Activated CD4-positive, alpha-beta T cell treated with anti-CD3 and anti-CD28 coated beads, Interleukin-2, amount 50 U/mL, for 24 hours (primary cell): Measurements from ENCODE around the gene OBP2B.

Experiments used
- DNase-seq, 2 donors: peaks; one replicate each; pipeline ENCODE4 v3.0.0-alpha.2; 2020; ENCODE audit warnings: low read depth in 1 of 2, low spot score in 1 of 2

OBP2B gene

DNA sequence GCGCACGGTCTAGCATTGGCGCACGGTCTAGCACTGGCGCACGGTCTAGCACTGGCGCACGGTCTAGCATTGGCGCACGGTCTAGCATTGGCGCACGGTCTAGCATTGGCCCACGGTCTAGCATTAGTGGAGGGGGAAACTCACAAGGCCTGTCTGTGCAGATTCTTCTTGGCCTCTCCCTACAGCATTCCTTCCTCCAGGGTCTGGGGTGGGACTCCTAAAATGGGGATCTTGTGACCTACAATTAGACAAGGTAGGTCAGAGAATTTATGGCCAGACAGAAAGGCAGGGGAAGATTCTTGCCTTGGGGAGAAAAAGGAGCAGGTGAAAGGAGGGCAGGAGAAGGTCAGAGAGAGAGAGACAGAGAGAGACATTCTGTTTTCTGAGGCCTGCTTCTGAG is 39.9 kb downstream of the OBP2B start:
- DNase-seq = no peak

DNA sequence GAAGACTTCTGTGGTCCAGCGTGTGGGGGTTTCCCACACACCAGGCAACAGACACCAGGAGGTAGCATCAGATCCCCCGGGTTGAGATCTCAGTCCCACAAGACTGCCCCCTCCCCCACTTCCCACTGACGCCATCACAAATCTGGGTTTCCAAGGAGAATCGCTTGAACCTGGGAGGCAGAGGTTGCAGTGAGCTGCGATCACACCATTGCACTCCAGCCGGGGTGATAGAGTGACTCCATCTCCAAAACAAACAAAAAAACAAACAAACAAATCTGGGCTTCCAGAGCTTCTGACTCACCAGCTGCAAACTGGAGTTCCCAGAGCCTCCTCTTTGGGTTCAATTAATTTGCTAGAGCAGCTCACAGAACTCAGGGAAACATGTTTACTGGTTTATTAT is 40.6 kb downstream of the OBP2B start:
- no peak for DNase-seq

DNA sequence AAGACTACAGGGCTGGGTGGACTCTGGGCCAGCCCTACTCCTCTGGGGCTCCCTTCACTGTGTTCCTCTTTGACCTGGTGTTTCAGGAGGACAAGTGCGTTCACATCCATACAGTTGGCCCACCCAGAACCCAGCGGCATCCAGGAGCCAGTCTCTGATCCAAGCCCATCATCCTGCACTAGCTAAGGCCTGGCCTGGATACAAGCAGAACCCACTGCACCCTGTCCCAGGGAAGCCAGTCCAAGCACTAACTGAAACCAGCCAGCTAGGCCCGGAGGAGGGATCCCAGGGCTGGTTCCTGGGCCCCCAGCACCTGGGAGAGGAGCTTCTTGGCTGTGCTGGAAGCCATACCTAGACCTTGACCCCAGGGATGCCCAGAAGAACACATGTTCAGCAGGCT is 41.3 kb downstream of the OBP2B start:
- no peak for DNase-seq

DNA sequence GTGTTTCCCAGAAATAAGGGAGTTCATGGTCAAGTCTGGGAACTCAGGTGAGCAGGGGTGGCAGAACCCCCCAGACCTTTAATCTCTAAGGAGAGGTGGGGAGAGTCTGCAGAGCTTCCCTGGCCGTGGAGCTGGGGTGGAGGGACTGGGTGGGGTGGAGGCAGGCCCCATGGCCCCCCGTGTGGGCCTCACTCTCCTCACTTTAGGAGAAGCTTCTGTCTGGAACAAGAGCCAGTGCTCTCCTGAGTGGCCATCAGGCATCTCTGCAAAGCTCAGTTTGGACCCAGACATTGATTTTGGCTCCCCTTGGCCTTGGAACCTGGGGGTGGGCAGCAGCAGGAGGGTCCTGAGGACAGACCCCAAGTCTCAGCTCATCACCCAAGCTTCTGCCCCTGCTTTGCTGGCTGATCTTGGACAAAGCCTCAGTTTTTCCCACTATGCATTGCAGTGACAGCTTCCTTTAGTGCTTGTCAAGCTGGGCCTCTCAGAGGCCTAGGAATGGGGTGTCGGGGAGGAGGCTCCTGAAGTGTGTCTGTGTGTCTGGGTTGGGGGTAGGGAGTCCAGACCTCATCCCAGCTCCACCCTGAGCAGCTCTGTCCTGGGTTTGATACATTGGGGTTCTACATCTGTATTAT is 41.8 kb downstream of the OBP2B start:
- no peak for DNase-seq

DNA sequence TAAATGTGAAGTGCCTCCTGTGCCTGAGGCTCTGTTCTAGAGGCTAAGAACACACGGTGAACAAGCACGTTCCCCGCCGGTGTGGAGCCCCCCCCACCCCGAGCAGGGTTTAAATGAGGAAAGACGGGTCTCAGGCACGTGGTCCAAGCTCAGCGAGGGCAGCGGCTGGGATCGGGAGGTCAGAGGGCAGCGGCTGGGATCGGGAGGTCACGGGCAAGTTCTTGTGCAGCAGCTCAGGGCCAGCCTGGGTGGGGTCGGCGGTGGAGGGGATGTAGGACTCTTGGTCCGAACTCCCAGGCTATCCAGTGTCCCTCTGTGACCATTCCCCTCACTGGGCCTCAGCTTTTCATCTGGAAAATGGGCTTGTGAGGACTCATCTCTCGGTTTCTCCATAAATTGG is 42.7 kb downstream of the OBP2B start:
- DNase-seq = no peak

DNA sequence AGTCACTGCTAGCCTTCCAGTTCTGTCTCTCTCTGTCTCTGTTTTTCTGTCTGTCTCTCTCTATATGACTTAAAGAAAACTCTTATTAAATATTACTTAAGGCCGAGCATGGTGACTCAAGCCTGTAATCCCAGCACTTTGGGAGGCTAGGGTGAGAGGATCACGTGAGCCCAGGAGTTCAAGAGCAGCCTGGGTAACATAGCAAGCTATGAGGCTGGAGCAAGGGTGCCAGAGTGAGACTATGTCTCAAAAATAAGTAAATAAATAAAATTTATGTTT is 43.7 kb downstream of the OBP2B start:
- no peak for DNase-seq

DNA sequence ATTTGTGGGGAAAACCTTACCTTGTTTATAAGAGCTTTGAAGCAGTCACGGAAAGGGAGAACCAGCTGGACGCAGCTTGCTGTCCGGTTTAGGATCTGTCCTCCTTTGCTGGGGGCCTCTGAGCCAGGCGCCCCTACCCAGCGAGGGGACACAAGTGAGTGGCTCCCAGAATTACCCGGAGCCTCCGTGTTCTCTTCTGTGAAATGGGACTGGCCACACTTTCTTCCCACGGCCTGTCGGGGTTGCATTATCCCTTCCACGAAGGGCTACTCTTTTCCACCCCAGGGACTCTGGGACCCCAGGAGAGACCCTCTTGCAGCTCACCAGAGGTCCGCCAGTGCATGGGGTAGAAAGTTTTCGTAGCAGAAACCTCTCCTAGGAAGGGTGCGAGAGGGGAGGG is 44.9 kb downstream of the OBP2B start:
- DNase-seq = no peak

DNA sequence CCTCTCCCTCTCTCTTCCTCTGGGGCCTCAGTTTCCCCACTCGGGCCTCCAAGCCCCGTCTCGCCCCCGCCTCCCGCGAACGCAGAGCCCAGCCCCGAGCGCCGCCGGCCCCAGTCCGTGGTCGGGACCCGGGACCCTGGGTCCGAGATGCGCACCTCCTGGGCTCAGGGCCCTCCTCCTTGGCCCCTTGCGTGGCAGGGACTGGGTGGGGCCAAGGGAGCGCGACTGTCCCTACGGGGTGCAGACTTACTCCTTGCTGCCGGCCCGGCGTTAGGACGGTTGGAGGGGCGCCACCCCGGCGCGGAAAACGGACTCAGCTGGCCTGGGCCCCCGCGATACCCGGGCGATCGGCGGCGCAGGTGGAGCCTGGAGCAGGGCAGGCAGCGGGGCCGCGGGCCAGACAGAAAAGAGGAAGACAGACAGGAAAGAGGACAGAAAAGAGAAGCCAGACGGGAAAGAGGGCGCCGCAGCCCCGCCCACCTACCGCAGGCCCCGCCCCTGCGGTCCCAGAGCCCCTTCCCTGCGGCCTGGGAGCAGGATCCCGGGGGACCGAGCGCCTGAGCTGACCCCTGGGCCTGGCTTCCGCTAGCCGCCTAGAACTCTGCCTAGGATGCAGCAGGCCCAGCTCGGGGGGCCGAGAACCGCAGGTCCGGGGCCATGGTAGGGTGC is 45.4 kb downstream of the OBP2B start, which contains the start of gene GBGT1:
TSS of gene GBGT1 (minus strand) at position 411 of the 669 bp plus-strand sequence. CDS start 1,502 bp downstream, outside the sequence.
- DNase-seq = no peak

DNA sequence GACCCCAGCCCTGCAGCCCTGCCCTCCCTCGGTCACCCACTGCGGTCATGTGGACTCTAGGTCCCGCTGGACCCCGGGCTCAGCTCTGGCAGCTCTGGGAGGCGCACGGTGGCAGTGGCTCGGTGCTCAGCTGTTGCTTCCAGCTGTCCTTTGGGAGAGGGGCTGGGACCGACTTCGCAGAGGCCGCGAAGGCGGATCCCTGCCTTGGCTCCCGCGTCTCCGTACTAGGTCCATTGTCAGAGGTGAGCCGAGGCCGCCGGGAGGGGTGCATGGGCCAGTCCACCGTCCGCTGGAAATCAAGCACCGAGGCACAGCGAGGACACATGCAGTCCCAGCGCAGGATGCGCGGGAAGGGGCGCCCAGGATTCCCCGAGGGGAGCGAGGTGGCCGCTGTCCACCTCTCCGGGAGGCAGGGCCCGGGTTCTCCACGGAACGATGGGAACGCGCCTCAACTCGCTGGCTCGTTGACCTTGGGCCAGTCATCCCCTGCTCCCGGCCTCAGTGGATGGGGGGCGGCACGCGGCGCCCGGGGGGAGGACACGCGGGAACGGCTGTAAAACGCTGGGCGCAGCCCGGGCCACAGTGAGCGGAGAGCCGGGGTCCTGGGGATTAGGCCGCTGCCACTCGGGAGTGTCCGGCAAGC is 46.1 kb downstream of the OBP2B start:
- no peak for DNase-seq

DNA sequence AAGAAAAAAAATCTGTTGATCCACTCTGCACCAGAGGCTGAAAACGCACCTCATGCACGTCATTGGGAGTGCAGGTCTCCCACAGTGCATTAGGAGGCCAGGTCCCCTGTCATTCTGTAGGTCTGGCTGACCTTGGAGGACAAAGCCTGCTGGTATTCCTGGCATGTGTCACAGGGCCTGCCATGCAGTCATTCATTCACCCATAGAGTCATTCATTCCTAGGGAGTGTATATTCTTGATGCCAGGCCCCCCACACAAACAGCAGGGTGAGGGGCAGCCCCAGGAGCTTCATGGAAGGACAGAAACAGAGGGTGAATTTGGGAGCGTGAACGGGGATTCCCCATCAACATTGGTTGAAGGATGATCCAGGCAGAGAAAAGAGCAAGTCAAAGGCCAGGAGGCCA is 47.5 kb downstream of the OBP2B start:
- DNase-seq = no peak

DNA sequence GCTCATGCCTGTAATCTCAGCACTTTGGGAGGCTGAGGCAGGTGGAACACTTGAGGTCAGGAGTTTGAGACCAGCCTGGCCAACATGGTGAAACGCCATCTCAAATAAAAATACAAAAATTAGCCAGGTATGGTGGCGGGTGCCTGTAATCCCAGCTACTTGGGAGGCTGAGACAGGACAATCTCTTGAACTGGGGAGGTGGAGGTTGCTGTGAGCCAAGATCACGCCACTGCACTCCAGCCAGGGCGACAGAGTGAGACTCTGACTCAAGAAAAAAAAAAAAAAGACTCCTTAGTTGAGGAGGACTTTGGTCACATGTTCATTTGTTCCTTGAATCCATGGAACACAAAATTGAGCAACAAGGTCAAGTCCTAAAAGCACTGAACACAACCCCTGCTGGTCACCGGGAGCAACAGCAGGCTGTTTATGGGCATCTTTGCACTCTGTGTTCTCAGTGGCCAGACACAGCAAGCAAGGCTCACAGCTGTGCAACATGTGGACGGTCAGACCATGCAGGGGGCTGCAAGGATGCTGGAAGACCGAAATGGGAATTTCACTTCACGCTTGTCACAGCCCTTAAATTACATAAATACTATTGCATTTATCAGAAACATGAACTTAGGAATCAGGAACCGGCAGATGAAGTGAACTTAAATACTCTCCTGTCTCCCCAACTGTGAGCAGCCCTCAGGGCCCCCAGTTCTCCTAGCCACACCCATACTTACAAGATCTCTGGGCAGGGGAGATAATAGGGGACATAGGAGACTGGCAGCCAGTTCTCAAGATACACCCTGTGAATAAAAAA is 48.1 kb downstream of the OBP2B start:
- no peak for DNase-seq

DNA sequence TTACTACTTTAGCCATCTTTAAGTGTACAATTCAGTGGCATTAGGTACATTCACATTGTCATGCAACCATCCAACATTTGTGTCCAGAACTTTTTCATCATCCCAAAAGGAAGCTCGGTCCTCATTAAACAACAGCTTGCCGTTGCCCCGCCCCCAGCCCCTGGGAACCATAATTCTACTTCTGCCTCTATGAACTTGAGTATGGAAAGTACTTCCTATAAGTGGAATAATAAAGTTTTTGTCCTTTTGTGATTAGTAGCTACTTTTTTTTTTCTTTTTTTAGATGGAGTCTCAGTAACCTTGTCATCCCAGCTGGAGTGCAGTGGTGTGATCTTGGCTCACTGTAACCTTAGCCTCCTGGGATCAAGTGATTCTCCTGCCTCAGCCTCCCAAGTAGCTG is 50.4 kb downstream of the OBP2B start:
- DNase-seq = no peak
